WTC11 (cell line): ENCODE results near the gene TTLL11. TPM values are rescaled to one million over a fixed set of nuclear protein-coding genes. Genes with fewer than 3 reads are reported as not detected.

Experiments
- ATAC-seq: fragments of 200-7000 bp; cut with Tn5 transposase; 2 replicates; pipeline ENCODE4 v1.10.0; 2021; ENCODE audit warnings: mild to moderate bottlenecking, moderate library complexity
- CTCF ChIA-PET: fragments of 300-600 bp; sonication (Branson Sonifier 250); formaldehyde crosslinking; loops from one replicate; lab custom pipeline; 2021; ENCODE audit warnings: antibody characterized with exemption; lab: Charles Lee
- POLR2A ChIA-PET: fragments of 350-600 bp; sonication (Branson Sonifier 250); formaldehyde crosslinking; loops from one replicate; lab custom pipeline; 2021; ENCODE audit warnings: antibody characterized with exemption; lab: Charles Lee
- DNase-seq: peaks from one replicate; pipeline ENCODE4 v3.0.0; 2021; ENCODE audit warnings: low spot score
- H3K27ac Mint-ChIP-seq: 2 replicates; pipeline ENCODE4 v1.8.0; 2021; ENCODE audit warnings: mixed read lengths
- H3K27me3 Mint-ChIP-seq: 2 replicates; pipeline ENCODE4 v1.8.0; 2021; ENCODE audit warnings: low read depth, mild to moderate bottlenecking, moderate library complexity, mixed read lengths
- H3K36me3 Mint-ChIP-seq: 2 replicates; pipeline ENCODE4 v1.8.0; 2021; ENCODE audit warnings: mixed read lengths
- H3K4me1 Mint-ChIP-seq: 2 replicates; pipeline ENCODE4 v1.8.0; 2022; ENCODE audit warnings: mixed read lengths
- H3K4me3 Mint-ChIP-seq: 2 replicates; pipeline ENCODE4 v1.8.0; 2021; ENCODE audit warnings: mild to moderate bottlenecking, moderate library complexity, mixed read lengths
- H3K9me3 Mint-ChIP-seq: 2 replicates; pipeline ENCODE4 v1.8.0; 2021; ENCODE audit warnings: mixed read lengths
- GABPB1 ChIP-seq: sonication (generic); formaldehyde crosslinking; IDR thresholded peaks from 2 replicates; pipeline ENCODE4 v1.8.1; 2023; ENCODE audit warnings: mild to moderate bottlenecking, missing genetic modification reagents
- GRHL2 ChIP-seq: fragments of 250-450 bp; sonication (Bioruptor Pico); IDR thresholded peaks from 2 replicates; pipeline ENCODE4 v1.8.0; 2022; ENCODE audit warnings: mild to moderate bottlenecking, moderate library complexity; ENCODE audit not compliant: insufficient replicate concordance, severe bottlenecking
- HMGA2 ChIP-seq: fragments of 250-450 bp; sonication (Bioruptor Pico); IDR thresholded peaks from 2 replicates; pipeline ENCODE4 v1.4.0; 2021; ENCODE audit warnings: mild to moderate bottlenecking, moderate library complexity
- JAZF1 ChIP-seq: fragments of 250-450 bp; sonication (Bioruptor Pico); IDR thresholded peaks from 2 replicates; pipeline ENCODE4 v1.9.0; 2021; ENCODE audit warnings: moderate library complexity, mild to moderate bottlenecking, inconsistent platforms
- NFE2L1 ChIP-seq: sonication (generic); formaldehyde crosslinking; IDR thresholded peaks from 2 replicates; pipeline ENCODE4 v1.8.1; 2023; ENCODE audit warnings: missing genetic modification reagents
- NR2C2 ChIP-seq: sonication (generic); formaldehyde crosslinking; IDR thresholded peaks from 2 replicates; pipeline ENCODE4 v1.8.0; 2022; ENCODE audit warnings: mild to moderate bottlenecking, missing genetic modification reagents
- SMAD4 ChIP-seq: sonication (generic); formaldehyde crosslinking; IDR thresholded peaks from 2 replicates; pipeline ENCODE4 v1.8.0; 2022; ENCODE audit warnings: mild to moderate bottlenecking, missing genetic modification reagents
- TEAD1 ChIP-seq: sonication (generic); formaldehyde crosslinking; IDR thresholded peaks from 2 replicates; pipeline ENCODE4 v1.8.0; 2022; ENCODE audit warnings: mild to moderate bottlenecking, missing genetic modification reagents
- ZNF219 ChIP-seq: sonication (generic); formaldehyde crosslinking; IDR thresholded peaks from 2 replicates; pipeline ENCODE4 v1.8.0; 2023; ENCODE audit warnings: missing genetic modification reagents, mild to moderate bottlenecking, borderline replicate concordance
- ZNF232 ChIP-seq: sonication (generic); formaldehyde crosslinking; IDR thresholded peaks from 2 replicates; pipeline ENCODE4 v1.8.0; 2022; ENCODE audit warnings: mild to moderate bottlenecking, missing genetic modification reagents
- ZNF317 ChIP-seq: sonication (generic); formaldehyde crosslinking; IDR thresholded peaks from 2 replicates; pipeline ENCODE4 v1.8.1; 2023; ENCODE audit warnings: low read depth, mild to moderate bottlenecking, moderate library complexity, missing genetic modification reagents, borderline replicate concordance
- ZNF416 ChIP-seq: fragments of 250-450 bp; sonication (Bioruptor Pico); IDR thresholded peaks from 2 replicates; pipeline ENCODE4 v1.9.0; 2021; ENCODE audit warnings: mild to moderate bottlenecking, inconsistent platforms
- total RNA-seq: library from RNA; stranded (reverse); gene quantifications from 3 replicates; pipeline ENCODE4 v1.2.3, GENCODE V29; 2021
- TF ChIP-seq, protein P1 (sequence below): fragments of 250-450 bp; sonication (Bioruptor Pico); IDR thresholded peaks from 2 replicates; pipeline ENCODE4 v1.8.0; 2021; ENCODE audit warnings: mild to moderate bottlenecking
- TF ChIP-seq, protein P2 (sequence below): sonication (generic); formaldehyde crosslinking; IDR thresholded peaks from 2 replicates; pipeline ENCODE4 v1.8.0; 2023; ENCODE audit warnings: mild to moderate bottlenecking, missing genetic modification reagents
- TF ChIP-seq, protein P3 (sequence below): sonication (generic); formaldehyde crosslinking; IDR thresholded peaks from 2 replicates; pipeline ENCODE4 v1.8.1; 2022; ENCODE audit warnings: mild to moderate bottlenecking, missing genetic modification reagents, moderate library complexity, borderline replicate concordance
- TF ChIP-seq, protein P4 (sequence below): sonication (generic); formaldehyde crosslinking; IDR thresholded peaks from 2 replicates; pipeline ENCODE4 v1.8.0; 2022; ENCODE audit warnings: mild to moderate bottlenecking, missing genetic modification reagents
- TF ChIP-seq, protein P5 (sequence below): fragments of 200-600 bp; IDR thresholded peaks from 2 replicates; pipeline ENCODE4 v1.8.0; 2022; ENCODE audit warnings: antibody characterized with exemption
- TF ChIP-seq, protein P6 (sequence below): sonication (generic); formaldehyde crosslinking; IDR thresholded peaks from 2 replicates; pipeline ENCODE4 v1.8.1; 2023; ENCODE audit warnings: mild to moderate bottlenecking, missing genetic modification reagents, moderate library complexity
- TF ChIP-seq, protein P7 (sequence below): sonication (generic); formaldehyde crosslinking; IDR thresholded peaks from 2 replicates; pipeline ENCODE4 v1.8.0; 2022; ENCODE audit warnings: mild to moderate bottlenecking, missing genetic modification reagents
- TF ChIP-seq, protein P8 (sequence below): sonication (generic); formaldehyde crosslinking; IDR thresholded peaks from 2 replicates; pipeline ENCODE4 v1.8.1; 2022; ENCODE audit warnings: missing genetic modification reagents, borderline replicate concordance

TTLL11 gene
- total RNA-seq, 1 experiment from 2014 or later: 1.1 TPM

DNA sequence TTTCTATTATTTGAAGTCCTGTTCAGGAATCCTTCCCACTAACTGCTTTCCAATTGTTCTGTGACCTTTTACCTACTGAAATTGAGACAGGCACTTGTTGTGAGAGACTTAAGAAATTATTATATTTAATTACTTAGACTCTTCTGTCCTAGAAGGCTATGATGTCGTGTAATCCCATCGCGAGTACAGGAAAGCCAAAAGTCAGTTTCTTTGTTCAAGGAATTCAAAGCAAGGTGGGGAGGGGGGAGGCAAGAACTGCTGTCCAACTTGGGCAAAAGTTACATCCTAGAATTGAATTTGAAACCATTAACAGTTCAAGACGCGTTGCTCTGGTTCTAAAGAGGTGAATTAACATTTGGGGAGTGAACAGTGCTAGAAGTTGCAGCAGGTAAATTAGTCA lies 48.6 kb upstream of the TTLL11 start (continued):
- TF ChIP-seq, protein P1, sequence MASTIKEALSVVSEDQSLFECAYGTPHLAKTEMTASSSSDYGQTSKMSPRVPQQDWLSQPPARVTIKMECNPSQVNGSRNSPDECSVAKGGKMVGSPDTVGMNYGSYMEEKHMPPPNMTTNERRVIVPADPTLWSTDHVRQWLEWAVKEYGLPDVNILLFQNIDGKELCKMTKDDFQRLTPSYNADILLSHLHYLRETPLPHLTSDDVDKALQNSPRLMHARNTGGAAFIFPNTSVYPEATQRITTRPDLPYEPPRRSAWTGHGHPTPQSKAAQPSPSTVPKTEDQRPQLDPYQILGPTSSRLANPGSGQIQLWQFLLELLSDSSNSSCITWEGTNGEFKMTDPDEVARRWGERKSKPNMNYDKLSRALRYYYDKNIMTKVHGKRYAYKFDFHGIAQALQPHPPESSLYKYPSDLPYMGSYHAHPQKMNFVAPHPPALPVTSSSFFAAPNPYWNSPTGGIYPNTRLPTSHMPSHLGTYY (CRISPR knock-in tag): no peak
- TF ChIP-seq, protein P2, sequence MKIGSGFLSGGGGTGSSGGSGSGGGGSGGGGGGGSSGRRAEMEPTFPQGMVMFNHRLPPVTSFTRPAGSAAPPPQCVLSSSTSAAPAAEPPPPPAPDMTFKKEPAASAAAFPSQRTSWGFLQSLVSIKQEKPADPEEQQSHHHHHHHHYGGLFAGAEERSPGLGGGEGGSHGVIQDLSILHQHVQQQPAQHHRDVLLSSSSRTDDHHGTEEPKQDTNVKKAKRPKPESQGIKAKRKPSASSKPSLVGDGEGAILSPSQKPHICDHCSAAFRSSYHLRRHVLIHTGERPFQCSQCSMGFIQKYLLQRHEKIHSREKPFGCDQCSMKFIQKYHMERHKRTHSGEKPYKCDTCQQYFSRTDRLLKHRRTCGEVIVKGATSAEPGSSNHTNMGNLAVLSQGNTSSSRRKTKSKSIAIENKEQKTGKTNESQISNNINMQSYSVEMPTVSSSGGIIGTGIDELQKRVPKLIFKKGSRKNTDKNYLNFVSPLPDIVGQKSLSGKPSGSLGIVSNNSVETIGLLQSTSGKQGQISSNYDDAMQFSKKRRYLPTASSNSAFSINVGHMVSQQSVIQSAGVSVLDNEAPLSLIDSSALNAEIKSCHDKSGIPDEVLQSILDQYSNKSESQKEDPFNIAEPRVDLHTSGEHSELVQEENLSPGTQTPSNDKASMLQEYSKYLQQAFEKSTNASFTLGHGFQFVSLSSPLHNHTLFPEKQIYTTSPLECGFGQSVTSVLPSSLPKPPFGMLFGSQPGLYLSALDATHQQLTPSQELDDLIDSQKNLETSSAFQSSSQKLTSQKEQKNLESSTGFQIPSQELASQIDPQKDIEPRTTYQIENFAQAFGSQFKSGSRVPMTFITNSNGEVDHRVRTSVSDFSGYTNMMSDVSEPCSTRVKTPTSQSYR (CRISPR knock-in tag): no peak
- TF ChIP-seq, protein P3, sequence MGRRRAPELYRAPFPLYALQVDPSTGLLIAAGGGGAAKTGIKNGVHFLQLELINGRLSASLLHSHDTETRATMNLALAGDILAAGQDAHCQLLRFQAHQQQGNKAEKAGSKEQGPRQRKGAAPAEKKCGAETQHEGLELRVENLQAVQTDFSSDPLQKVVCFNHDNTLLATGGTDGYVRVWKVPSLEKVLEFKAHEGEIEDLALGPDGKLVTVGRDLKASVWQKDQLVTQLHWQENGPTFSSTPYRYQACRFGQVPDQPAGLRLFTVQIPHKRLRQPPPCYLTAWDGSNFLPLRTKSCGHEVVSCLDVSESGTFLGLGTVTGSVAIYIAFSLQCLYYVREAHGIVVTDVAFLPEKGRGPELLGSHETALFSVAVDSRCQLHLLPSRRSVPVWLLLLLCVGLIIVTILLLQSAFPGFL (CRISPR knock-in tag): no peak
- TF ChIP-seq, protein P4, sequence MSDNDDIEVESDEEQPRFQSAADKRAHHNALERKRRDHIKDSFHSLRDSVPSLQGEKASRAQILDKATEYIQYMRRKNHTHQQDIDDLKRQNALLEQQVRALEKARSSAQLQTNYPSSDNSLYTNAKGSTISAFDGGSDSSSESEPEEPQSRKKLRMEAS (CRISPR knock-in tag): no peak
- TF ChIP-seq ZNF219 (CRISPR knock-in tag) (no peak), TEAD1 (CRISPR knock-in tag) (no peak), SMAD4 (CRISPR knock-in tag) (no peak), ZNF317 (CRISPR knock-in tag) (no peak), JAZF1 (CRISPR knock-in tag) (no peak)

DNA sequence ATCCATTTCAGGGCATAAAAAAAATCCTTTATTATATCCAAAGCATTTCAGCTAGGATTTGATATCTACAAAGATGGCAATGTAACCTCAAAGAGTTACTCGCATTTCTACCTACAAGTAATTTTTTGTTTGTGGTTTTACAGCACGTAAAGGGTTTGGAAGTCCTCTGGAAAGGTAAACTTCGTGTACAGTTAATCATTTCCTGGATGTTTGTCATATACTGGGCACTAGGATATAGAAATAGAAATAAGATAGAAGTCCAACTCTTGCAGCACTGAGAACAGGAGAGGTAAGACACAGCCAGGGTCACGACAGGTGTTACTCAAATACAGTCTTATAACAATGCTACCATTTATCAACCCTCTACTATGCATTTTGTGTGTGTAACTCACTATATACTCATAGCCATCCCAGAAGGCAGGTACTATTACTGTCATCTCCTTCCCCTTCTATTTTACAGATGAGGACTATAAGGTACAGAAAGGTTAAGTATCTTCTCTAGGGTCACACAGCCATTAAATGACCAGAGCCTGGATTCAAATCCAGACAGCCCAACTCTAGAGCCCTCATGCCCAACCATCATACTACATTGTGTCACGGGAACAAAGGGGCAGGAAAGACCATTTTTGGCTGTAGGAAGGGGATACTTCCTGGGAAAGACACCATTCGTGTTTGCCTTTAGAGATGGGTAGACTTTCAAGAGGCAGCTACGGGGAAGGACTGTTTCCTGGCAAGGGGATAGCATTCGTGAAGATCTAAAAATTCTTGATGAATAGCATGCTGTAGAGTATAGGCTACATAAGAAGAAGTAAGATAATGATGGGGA lies 47.5 kb upstream of the TTLL11 start:
- CTCF ChIA-PET: no interaction called here
- Mint-ChIP-seq H3K4me3 (no peak overlapping the region), H3K9me3 (no peaks in the 10 kb centered on the region), H3K27ac (no peak overlapping the region), H3K36me3 (peaks cover 18% of the 10 kb centered on the region), H3K27me3 (no peaks in the 10 kb centered on the region), H3K4me1 (peaks cover 8% of the 10 kb centered on the region)
- ATAC-seq: no peak
- POLR2A ChIA-PET: no interaction called here
- no peak for DNase-seq
- TF ChIP-seq ZNF416 (no peak), SMAD4 (CRISPR knock-in tag) (no peak), HMGA2 (CRISPR knock-in tag) (no peak), ZNF232 (CRISPR knock-in tag) (no peak), GRHL2 (CRISPR knock-in tag) (no peak), NFE2L1 (CRISPR knock-in tag) (no peak), NR2C2 (no peak), GABPB1 (CRISPR knock-in tag) (no peak)
- TF ChIP-seq, protein P1 (CRISPR knock-in tag): no peak
- TF ChIP-seq, protein P5, sequence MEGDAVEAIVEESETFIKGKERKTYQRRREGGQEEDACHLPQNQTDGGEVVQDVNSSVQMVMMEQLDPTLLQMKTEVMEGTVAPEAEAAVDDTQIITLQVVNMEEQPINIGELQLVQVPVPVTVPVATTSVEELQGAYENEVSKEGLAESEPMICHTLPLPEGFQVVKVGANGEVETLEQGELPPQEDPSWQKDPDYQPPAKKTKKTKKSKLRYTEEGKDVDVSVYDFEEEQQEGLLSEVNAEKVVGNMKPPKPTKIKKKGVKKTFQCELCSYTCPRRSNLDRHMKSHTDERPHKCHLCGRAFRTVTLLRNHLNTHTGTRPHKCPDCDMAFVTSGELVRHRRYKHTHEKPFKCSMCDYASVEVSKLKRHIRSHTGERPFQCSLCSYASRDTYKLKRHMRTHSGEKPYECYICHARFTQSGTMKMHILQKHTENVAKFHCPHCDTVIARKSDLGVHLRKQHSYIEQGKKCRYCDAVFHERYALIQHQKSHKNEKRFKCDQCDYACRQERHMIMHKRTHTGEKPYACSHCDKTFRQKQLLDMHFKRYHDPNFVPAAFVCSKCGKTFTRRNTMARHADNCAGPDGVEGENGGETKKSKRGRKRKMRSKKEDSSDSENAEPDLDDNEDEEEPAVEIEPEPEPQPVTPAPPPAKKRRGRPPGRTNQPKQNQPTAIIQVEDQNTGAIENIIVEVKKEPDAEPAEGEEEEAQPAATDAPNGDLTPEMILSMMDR: no peak
- TF ChIP-seq, protein P6, sequence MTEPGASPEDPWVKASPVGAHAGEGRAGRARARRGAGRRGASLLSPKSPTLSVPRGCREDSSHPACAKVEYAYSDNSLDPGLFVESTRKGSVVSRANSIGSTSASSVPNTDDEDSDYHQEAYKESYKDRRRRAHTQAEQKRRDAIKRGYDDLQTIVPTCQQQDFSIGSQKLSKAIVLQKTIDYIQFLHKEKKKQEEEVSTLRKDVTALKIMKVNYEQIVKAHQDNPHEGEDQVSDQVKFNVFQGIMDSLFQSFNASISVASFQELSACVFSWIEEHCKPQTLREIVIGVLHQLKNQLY (CRISPR knock-in tag): no peak
- TF ChIP-seq, protein P7, sequence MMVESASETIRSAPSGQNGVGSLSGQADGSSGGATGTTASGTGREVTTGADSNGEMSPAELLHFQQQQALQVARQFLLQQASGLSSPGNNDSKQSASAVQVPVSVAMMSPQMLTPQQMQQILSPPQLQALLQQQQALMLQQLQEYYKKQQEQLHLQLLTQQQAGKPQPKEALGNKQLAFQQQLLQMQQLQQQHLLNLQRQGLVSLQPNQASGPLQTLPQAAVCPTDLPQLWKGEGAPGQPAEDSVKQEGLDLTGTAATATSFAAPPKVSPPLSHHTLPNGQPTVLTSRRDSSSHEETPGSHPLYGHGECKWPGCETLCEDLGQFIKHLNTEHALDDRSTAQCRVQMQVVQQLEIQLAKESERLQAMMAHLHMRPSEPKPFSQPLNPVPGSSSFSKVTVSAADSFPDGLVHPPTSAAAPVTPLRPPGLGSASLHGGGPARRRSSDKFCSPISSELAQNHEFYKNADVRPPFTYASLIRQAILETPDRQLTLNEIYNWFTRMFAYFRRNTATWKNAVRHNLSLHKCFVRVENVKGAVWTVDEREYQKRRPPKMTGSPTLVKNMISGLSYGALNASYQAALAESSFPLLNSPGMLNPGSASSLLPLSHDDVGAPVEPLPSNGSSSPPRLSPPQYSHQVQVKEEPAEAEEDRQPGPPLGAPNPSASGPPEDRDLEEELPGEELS: no peak
- TF ChIP-seq, protein P8, sequence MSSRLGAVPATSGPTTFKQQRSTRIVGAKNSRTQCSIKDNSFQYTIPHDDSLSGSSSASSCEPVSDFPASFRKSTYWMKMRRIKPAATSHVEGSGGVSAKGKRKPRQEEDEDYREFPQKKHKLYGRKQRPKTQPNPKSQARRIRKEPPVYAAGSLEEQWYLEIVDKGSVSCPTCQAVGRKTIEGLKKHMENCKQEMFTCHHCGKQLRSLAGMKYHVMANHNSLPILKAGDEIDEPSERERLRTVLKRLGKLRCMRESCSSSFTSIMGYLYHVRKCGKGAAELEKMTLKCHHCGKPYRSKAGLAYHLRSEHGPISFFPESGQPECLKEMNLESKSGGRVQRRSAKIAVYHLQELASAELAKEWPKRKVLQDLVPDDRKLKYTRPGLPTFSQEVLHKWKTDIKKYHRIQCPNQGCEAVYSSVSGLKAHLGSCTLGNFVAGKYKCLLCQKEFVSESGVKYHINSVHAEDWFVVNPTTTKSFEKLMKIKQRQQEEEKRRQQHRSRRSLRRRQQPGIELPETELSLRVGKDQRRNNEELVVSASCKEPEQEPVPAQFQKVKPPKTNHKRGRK (CRISPR knock-in tag): no peak
